ENCODE data around the gene C22orf42. TPM values are rescaled to one million over a fixed set of nuclear protein-coding genes. Genes with fewer than 3 reads are reported as not detected.
"Not testable (repeated sequence)": the region's sequence is repeated elsewhere in the genome, so short reads cannot be mapped to it uniquely, and the experiment has no call there.

The C22orf42 gene
- total and polyA plus RNA-seq, 7 donors, result not detected

DNA sequence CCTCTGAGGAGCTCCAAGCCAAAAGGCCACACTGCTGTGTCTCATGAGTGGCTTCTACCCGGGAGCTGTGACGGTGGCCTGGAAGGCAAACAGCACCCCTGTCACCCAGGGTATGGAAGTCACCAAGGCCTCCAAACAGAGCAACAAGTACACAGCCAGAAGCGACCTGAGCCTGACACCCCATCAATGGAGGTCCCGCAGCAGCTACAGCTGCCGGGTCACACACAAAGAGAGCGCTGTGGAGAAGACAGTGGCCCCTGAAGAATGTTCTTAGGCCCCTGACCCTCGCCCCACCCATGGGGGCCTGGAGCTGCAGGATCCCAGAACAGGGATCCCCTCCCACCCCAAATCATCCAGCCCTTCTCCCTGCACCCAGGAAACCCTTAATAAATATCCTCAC, 40.9 kb upstream of the C22orf42 start:
- ATAC-seq, result no peak
- intact Hi-C loops (cut with DNase I), result loop anchor here in 1 of 2 donors (10.0 kb wide), 1 partner anchor 225 kb away; no protein-coding TSS in a partner anchor
- WGBS, 3 donors, result 66 to 78% (median 75%) methylated on average over 6 to 7 of the region's 7 CpGs
- Histone ChIP-seq H3K36me3 (ENCODE audit: insufficient read depth in 1 of 2, low read depth in 1 of 2) (no peaks in the 10 kb centered on the region), H3K27ac (no peak overlapping the region), H3K4me3 (no peak overlapping the region), H3K4me1 (no peaks in the 10 kb centered on the region), H3K9me3 (no peaks in the 10 kb centered on the region), H3K27me3 (ENCODE audit: insufficient read depth in 3 of 3, low read length in 2 of 3) (peaks cover 0 to 34% (median 6%) of the 10 kb centered on the region in 3 donors)
- TF ChIP-seq, protein P1, sequence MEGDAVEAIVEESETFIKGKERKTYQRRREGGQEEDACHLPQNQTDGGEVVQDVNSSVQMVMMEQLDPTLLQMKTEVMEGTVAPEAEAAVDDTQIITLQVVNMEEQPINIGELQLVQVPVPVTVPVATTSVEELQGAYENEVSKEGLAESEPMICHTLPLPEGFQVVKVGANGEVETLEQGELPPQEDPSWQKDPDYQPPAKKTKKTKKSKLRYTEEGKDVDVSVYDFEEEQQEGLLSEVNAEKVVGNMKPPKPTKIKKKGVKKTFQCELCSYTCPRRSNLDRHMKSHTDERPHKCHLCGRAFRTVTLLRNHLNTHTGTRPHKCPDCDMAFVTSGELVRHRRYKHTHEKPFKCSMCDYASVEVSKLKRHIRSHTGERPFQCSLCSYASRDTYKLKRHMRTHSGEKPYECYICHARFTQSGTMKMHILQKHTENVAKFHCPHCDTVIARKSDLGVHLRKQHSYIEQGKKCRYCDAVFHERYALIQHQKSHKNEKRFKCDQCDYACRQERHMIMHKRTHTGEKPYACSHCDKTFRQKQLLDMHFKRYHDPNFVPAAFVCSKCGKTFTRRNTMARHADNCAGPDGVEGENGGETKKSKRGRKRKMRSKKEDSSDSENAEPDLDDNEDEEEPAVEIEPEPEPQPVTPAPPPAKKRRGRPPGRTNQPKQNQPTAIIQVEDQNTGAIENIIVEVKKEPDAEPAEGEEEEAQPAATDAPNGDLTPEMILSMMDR (IDR thresholded peaks at IDR 0.05), result no peak
- no peak for DNase-seq

DNA sequence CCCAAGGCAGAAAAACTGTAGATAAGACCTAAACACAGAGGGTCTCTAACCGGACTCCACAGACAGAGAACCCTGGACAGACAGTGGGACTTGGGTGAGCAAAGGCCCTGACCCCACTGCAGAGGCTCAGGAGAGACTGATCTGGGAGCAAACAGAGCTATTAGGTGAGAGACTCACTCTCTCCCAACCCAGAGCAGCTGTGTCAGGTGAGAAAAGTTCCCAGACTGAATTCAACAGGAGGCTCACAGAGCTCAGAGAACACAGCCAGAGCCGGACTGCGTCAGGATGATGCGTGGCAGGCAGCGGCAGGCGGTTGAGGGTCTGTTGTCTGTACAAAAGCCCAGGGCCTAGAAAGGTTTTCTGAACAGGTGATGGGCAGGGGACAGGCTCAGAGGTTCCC, 40.2 kb upstream of the C22orf42 start:
- Histone ChIP-seq H3K9me3 (no peaks in the 10 kb centered on the region), H3K27me3 (ENCODE audit: insufficient read depth in 3 of 3, low read length in 2 of 3) (peaks cover 0 to 28% (median 6%) of the 10 kb centered on the region in 3 donors), H3K4me1 (no peaks in the 10 kb centered on the region), H3K36me3 (ENCODE audit: insufficient read depth in 1 of 2, low read depth in 1 of 2) (no peaks in the 10 kb centered on the region), H3K27ac (no peak overlapping the region), H3K4me3 (no peak overlapping the region)
- TF ChIP-seq, protein P1 (IDR thresholded peaks at IDR 0.05), result no peak
- no peak for ATAC-seq
- 91 to 94% (median 92%) methylated on average over 6 of the region's 6 CpGs for WGBS, 3 donors
- DNase-seq, result no peak
- intact Hi-C loops (cut with DNase I), result no loop called here

DNA sequence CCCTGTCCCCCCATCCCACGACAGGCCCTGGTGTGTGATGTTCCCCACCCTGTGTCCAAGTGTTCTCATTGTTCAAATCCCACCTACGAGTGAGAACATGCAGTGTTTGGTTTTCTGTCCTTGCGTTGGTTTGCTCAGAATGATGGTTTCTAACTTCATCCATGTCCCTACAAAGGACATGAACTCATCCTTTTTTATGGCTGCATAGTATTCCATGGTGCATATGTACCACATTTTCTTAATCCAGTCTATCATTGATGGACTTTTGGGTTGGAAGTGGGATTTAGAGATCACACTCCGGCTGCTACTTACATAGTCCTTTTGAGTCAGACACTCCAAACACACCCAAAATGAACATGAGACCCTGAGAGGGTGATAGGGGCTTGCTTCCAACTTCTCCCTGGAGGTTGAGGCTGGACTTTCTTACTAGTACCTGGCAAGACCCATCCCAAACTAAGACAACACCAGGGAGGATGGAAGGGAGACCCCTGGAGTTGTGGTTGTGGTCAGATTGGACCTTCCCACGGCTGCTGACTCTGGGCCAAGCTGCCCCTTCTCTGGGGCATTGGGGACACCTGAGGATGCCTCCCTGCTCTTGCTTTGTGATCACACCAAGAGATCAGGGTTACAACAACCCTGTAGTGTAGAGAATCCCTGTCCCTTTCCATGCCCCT, 38.6 kb upstream of the C22orf42 start:
- intact Hi-C loops (cut with DNase I); ATAC-seq; DNase-seq; H3K27ac ChIP-seq; H3K4me3 ChIP-seq; H3K4me1 ChIP-seq; H3K9me3 ChIP-seq; H3K36me3 ChIP-seq (ENCODE audit: insufficient read depth in 1 of 2, low read depth in 1 of 2): not testable (repeated sequence)
- 80 to 86% (median 82%) methylated on average over 5 of the region's 5 CpGs for WGBS, 3 donors
- H3K27me3 ChIP-seq (ENCODE audit: insufficient read depth in 3 of 3, low read length in 2 of 3), result peaks cover 0 to 19% (median 1%) of the 10 kb centered on the region in 3 donors

DNA sequence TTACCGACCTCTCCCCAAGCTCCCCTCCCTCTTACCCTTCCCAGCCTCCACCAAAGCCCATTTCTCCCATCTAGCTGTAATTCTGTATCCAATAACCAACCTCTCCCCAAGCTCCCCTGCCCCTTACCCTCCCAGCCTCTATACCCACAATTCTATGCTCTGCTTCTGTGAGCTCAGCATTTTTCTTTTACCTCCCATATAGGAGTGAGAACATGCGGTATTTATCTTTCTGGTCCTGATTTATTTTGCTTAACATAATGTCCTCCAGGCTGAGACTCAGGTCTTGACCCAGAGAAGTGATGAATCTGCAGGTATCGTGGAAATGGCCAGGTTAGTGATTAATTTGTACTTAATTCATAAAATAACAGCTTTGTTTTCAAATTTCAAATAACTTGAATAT, 36.8 kb upstream of the C22orf42 start:
- peaks cover 0 to 20% (median 1%) of the 10 kb centered on the region in 3 donors for H3K27me3 ChIP-seq (ENCODE audit: insufficient read depth in 3 of 3, low read length in 2 of 3)
- H3K27ac ChIP-seq; H3K4me3 ChIP-seq; H3K9me3 ChIP-seq; ATAC-seq; H3K4me1 ChIP-seq; H3K36me3 ChIP-seq (ENCODE audit: insufficient read depth in 1 of 2, low read depth in 1 of 2); DNase-seq; intact Hi-C loops (cut with DNase I): not testable (repeated sequence)
- WGBS, 3 donors, result 67 to 73% (median 69%) methylated on average over 3 of the region's 3 CpGs

DNA sequence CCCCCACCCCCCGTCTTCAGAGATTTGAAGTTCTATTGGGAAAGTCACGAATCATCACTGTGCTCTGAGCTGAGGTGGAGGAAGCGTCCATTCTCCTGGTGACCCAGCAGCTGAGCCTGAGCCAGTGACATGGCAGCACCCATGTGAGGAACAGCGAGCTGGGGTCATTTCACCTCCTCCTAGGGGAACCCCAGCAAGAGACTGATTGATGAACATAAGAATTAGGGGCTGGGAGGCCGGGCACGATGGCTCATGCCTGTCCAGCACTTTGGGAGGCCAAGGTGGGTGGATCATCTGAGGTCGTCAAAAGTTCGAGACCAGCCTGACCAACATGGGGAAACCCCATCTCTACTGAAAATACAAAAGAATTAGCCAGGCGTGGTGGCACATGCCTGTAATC, 34.2 kb upstream of the C22orf42 start:
- DNase-seq, result not testable (repeated sequence)

DNA sequence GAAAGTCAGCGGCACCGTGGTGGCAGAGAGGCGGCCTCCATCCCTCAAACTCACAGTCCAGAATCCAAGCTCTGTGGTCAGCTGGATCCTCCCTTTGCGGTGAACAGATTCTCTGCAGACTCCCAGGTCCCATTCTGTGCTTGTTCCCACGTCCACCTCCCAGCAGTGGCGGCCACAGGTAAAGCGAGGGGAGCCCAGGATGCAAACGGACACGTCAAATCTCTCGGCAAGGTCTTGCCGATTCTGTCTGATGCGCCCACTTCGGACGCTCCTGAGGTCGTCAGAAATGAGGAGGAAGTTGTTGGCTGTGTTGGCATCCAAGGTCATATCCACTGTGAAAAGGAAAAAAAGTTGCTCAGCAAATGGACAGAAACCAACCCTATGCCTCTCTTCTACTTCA, 31.9 kb upstream of the C22orf42 start:
- H3K27ac ChIP-seq; H3K9me3 ChIP-seq; ATAC-seq; H3K36me3 ChIP-seq (ENCODE audit: insufficient read depth in 1 of 2, low read depth in 1 of 2); DNase-seq; H3K27me3 ChIP-seq (ENCODE audit: insufficient read depth in 3 of 3, low read length in 2 of 3); H3K4me1 ChIP-seq; intact Hi-C loops (cut with DNase I); H3K4me3 ChIP-seq: not testable (repeated sequence)
- 81 to 89% (median 86%) methylated on average over 13 to 15 of the region's 15 CpGs for WGBS, 3 donors

More for the DNA sequence above, 34.2 kb upstream of the C22orf42 start:
- H3K4me3 ChIP-seq; H3K4me1 ChIP-seq; H3K36me3 ChIP-seq (ENCODE audit: insufficient read depth in 1 of 2, low read depth in 1 of 2); ATAC-seq; H3K27ac ChIP-seq; H3K9me3 ChIP-seq; intact Hi-C loops (cut with DNase I): not testable (repeated sequence)
- peaks cover 0 to 16% (median 1%) of the 10 kb centered on the region in 3 donors for H3K27me3 ChIP-seq (ENCODE audit: insufficient read depth in 3 of 3, low read length in 2 of 3)
- 80 to 86% (median 85%) methylated on average over 9 of the region's 9 CpGs for WGBS, 3 donors

Measured in psoas muscle (tissue), 8 donors.